Omental fat pad (tissue), 4 donors: ENCODE results near the gene FARS2. TPM values are rescaled to one million over a fixed set of nuclear protein-coding genes. Genes with fewer than 3 reads are reported as not detected.

Experiments
- ATAC-seq: fragments of 150-250 bp; one replicate; pipeline ENCODE4 v1.9.1; 2016; ENCODE audit warnings: mild to moderate bottlenecking, moderate library complexity; ENCODE audit not compliant: low FRiP score
- DNase-seq: peaks from one replicate; pipeline ENCODE4 v3.0.0-alpha.2; 2019; ENCODE audit warnings: low spot score
- CTCF ChIP-seq, 3 donors: fragments of 450-650 bp; IDR thresholded peaks; one replicate each; pipeline ENCODE4 v1.5.1; 2016 to 2017; ENCODE audit warnings: antibody characterized with exemption in 3 of 3, mild to moderate bottlenecking in 3 of 3, moderate library complexity in 2 of 3
- total RNA-seq, 4 donors: library from RNA; depleted of rRNA; stranded (reverse); fragments of >200 nt; gene quantifications; one replicate each; pipeline ENCODE4 v1.1.0, GENCODE V29; 2016

FARS2 gene
- total RNA-seq, 4 donors from 2014 or later, result 12.5 to 18.1 (median 14.5) TPM

GRCh38 chr6:5501837-5502236 lies 240.5 kb downstream of the FARS2 start:
- no peak for ATAC-seq

GRCh38 chr6:5504078-5504477 lies 242.8 kb downstream of the FARS2 start:
- ATAC-seq, result no peak
- TF ChIP-seq CTCF (IDR thresholded peaks at IDR 0.05), result no peak
- DNase-seq, result no peak

More at GRCh38 chr6:5501837-5502236, 240.5 kb downstream of the FARS2 start:
- no peak for DNase-seq
- TF ChIP-seq CTCF (IDR thresholded peaks at IDR 0.05), result no peak

- no peak for ATAC-seq
- no peak for DNase-seq
- TF ChIP-seq CTCF (IDR thresholded peaks at IDR 0.05), result no peak
Observed at GRCh38 chr6:5506149-5506548, 244.8 kb downstream of the FARS2 start.

- TF ChIP-seq CTCF (IDR thresholded peaks at IDR 0.05), result no peak
- DNase-seq, result no peak
- ATAC-seq, result no peak
Observed at GRCh38 chr6:5506597-5506996, 245.3 kb downstream of the FARS2 start.

GRCh38 chr6:5507131-5507681 lies 245.9 kb downstream of the FARS2 start:
- ATAC-seq (no peak), DNase-seq (no peak)
- TF ChIP-seq CTCF (IDR thresholded peaks at IDR 0.05), result no peak

GRCh38 chr6:5509106-5509505 lies 247.8 kb downstream of the FARS2 start:
- DNase-seq (no peak), ATAC-seq (no peak)
- TF ChIP-seq CTCF (IDR thresholded peaks at IDR 0.05), result no peak

GRCh38 chr6:5510331-5511133 lies 249.2 kb downstream of the FARS2 start:
- ATAC-seq (no peak), DNase-seq (no peak)
- no peak for TF ChIP-seq CTCF (IDR thresholded peaks at IDR 0.05)
